ENCODE data around the gene ZBTB9. TPM values are rescaled to one million over a fixed set of nuclear protein-coding genes. Genes with fewer than 3 reads are reported as not detected.

ZBTB9 gene, protein sequence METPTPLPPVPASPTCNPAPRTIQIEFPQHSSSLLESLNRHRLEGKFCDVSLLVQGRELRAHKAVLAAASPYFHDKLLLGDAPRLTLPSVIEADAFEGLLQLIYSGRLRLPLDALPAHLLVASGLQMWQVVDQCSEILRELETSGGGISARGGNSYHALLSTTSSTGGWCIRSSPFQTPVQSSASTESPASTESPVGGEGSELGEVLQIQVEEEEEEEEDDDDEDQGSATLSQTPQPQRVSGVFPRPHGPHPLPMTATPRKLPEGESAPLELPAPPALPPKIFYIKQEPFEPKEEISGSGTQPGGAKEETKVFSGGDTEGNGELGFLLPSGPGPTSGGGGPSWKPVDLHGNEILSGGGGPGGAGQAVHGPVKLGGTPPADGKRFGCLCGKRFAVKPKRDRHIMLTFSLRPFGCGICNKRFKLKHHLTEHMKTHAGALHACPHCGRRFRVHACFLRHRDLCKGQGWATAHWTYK
- total RNA-seq: 10.7 and 12.5 TPM in 2 replicates

DNA sequence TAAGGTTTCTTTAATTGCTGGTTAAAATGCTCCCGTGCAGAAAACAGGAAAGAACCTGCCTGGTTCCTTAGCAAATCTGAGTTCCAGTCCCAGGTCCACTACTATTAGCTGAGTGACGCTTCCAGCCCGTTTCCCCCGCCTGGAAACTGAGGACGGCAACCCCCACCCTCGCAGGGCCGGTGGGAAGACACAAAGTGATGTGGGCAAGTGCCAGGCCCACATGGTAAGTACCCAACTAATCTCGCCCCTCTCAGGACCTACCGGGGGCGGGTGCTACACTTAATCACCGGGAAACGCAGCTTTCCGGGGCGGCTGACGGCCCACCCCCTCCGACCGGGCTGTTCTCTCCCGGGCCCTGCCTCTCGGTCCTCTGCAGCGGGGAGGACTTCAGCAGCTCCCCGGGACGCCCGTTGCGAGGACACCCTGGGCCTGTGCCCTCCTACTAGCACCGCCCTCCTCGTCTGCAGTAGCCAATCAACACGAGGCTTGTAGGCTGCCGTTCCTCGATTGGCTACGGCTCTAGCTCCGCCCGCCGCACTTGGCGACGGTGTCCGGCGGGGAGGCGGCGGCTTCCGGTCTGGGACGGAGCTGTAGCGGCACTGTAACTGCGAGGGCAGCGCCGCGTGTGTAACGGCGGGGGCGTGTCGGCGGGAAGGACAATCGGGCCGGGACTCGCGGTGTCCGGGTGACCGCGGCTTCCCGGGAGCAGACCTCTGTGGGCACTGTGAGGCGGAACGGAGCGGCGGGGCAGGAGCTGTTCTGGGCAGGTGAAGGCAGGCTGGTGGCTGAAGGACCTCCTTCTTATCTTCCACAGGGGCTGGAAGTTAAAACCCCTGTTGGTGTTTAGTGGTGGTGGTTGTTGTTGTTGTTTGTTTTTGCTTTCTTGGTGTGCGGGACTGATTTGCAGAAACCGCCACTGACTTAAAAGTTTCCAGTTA is at the start of gene ZBTB9:
TSS of gene ZBTB9 (plus strand) at position 568 of the 938 bp plus-strand sequence. CDS start 525 bp downstream, outside the sequence.
- Mint-ChIP-seq H3K4me1 (peaks cover 26% of the 10 kb centered on the region), H3K9me3 (no peaks in the 10 kb centered on the region), H3K27me3 (no peaks in the 10 kb centered on the region), H3K4me3 (peak within 1 kb of the TSS; percentile 97), H3K27ac (peak within 1 kb of the TSS; percentile 88), H3K36me3 (ENCODE audit: low read depth) (peaks cover 34% of the 10 kb centered on the region)
- POLR2A ChIA-PET: interaction anchor here (0.6 to 2.2 kb wide), 23 partner anchors 10 to 257 kb away, joined by 3 to 27 read pairs (median 4); partner anchors contain the start of genes B3GALT4, BAK1, PFDN6 and PHF1
- ATAC-seq (ENCODE audit: low read depth): peak; percentile 100
- TF ChIP-seq, protein P1, sequence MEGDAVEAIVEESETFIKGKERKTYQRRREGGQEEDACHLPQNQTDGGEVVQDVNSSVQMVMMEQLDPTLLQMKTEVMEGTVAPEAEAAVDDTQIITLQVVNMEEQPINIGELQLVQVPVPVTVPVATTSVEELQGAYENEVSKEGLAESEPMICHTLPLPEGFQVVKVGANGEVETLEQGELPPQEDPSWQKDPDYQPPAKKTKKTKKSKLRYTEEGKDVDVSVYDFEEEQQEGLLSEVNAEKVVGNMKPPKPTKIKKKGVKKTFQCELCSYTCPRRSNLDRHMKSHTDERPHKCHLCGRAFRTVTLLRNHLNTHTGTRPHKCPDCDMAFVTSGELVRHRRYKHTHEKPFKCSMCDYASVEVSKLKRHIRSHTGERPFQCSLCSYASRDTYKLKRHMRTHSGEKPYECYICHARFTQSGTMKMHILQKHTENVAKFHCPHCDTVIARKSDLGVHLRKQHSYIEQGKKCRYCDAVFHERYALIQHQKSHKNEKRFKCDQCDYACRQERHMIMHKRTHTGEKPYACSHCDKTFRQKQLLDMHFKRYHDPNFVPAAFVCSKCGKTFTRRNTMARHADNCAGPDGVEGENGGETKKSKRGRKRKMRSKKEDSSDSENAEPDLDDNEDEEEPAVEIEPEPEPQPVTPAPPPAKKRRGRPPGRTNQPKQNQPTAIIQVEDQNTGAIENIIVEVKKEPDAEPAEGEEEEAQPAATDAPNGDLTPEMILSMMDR (IDR thresholded peaks at IDR 0.05): no peak
- CTCF ChIA-PET: interaction anchor here (0.6 to 1.1 kb wide), 3 partner anchors 23 to 1224 kb away, joined by 3 to 5 read pairs (median 4); no protein-coding TSS in a partner anchor
- intact Hi-C loops (cut with micrococcal nuclease): loop anchor here (1.0 kb wide), 6 partner anchors 22 to 140 kb away; partner anchors contain the start of genes KIFC1 and TAPBP
- DNase-seq: peak; percentile 87

GRCh38 chr6:33404884-33405283 is 49.5 kb upstream of the ZBTB9 start:
- ATAC-seq (ENCODE audit: low read depth) (no peak), DNase-seq (no peak)
- TF ChIP-seq, protein P1 (IDR thresholded peaks at IDR 0.05): no peak
- H3K4me3 Mint-ChIP-seq: no peak overlapping the region
- H3K36me3 Mint-ChIP-seq (ENCODE audit: low read depth): no peaks in the 10 kb centered on the region
- peaks cover 8% of the 10 kb centered on the region for H3K4me1 Mint-ChIP-seq
- POLR2A ChIA-PET: no interaction called here
- no peaks in the 10 kb centered on the region for H3K27me3 Mint-ChIP-seq
- H3K27ac Mint-ChIP-seq: no peak overlapping the region
- H3K9me3 Mint-ChIP-seq: no peaks in the 10 kb centered on the region
- CTCF ChIA-PET: no interaction called here
- intact Hi-C loops (cut with micrococcal nuclease): no loop called here

DNA sequence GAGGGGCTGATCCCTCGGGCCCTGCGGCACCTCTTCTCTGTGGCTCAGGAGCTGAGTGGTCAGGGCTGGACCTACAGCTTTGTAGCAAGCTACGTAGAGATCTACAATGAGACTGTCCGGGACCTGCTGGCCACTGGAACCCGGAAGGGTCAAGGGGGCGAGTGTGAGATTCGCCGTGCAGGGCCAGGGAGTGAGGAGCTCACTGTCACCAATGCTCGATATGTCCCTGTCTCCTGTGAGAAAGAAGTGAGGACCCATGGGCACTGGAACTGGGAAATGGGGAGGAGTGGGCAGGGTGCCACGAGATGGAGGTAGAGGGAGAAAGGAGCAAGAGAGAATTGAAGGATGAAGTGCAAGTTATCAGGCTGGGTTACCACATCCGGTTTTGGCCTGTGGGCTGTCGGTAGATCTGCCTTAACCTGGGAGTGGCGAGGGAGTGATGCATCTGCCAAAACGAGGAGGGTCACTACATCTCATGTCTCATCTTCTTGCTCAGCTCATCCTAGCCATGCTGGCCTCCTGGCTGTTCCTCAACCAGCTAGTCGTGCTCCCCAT is 48.9 kb upstream of the ZBTB9 start:
- H3K27me3 Mint-ChIP-seq: no peaks in the 10 kb centered on the region
- ATAC-seq (ENCODE audit: low read depth) (no peak), DNase-seq (no peak)
- CTCF ChIA-PET: no interaction called here
- H3K4me1 Mint-ChIP-seq: peaks cover 9% of the 10 kb centered on the region
- no peaks in the 10 kb centered on the region for H3K9me3 Mint-ChIP-seq
- intact Hi-C loops (cut with micrococcal nuclease): no loop called here
- POLR2A ChIA-PET: no interaction called here
- TF ChIP-seq, protein P1 (IDR thresholded peaks at IDR 0.05): no peak
- H3K36me3 Mint-ChIP-seq (ENCODE audit: low read depth): no peaks in the 10 kb centered on the region
- H3K4me3 Mint-ChIP-seq: no peak overlapping the region
- no peak overlapping the region for H3K27ac Mint-ChIP-seq

DNA sequence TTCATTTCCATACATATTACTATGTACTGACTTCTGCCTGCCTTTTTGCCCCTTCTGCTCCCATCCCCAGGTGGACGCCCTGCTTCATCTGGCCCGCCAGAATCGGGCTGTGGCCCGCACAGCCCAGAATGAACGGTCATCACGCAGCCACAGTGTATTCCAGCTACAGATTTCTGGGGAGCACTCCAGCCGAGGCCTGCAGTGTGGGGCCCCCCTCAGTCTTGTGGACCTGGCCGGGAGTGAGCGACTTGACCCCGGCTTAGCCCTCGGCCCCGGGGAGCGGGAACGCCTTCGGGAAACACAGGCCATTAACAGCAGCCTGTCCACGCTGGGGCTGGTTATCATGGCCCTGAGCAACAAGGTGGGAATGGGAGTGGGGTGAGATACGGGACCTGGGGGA is 48.2 kb upstream of the ZBTB9 start:
- intact Hi-C loops (cut with micrococcal nuclease): no loop called here
- Mint-ChIP-seq H3K27me3 (no peaks in the 10 kb centered on the region), H3K36me3 (ENCODE audit: low read depth) (no peaks in the 10 kb centered on the region), H3K9me3 (no peaks in the 10 kb centered on the region), H3K4me1 (peaks cover 9% of the 10 kb centered on the region), H3K27ac (no peak overlapping the region), H3K4me3 (no peak overlapping the region)
- no peak for ATAC-seq (ENCODE audit: low read depth)
- no peak for DNase-seq
- CTCF ChIA-PET: no interaction called here
- POLR2A ChIA-PET: no interaction called here
- TF ChIP-seq, protein P1 (IDR thresholded peaks at IDR 0.05): no peak

All from activated B cell treated with CpG ODN at 0.5 μM for 24 hours (primary cell).